Endothelial cell of umbilical vein (primary cell): ENCODE measurements around the gene SFMBT2.

Source experiments
- CTCF ChIP-seq, 2 donors: IDR thresholded peaks; 1 replicate in 1 of 2; 2 replicates in 1 of 2; pipeline ENCODE4 v1.5.1; 2011; ENCODE audit warnings: low read length in 2 of 2, mild to moderate bottlenecking in 2 of 2, moderate library complexity in 2 of 2, control low read depth in 1 of 2, inconsistent platforms in 1 of 2, low read depth in 1 of 2; ENCODE audit not compliant: insufficient read depth in 1 of 2; ENCODE audit errors: extremely low read depth in 1 of 2
- EZH2 ChIP-seq: IDR thresholded peaks from 2 replicates; pipeline ENCODE4 v1.6.1; 2012; ENCODE audit warnings: borderline replicate concordance, low read depth, mild to moderate bottlenecking, moderate library complexity, low read length, inconsistent platforms; ENCODE audit not compliant: severe bottlenecking
- FOS ChIP-seq: IDR thresholded peaks from 2 replicates; pipeline ENCODE4 v1.6.1; 2011; ENCODE audit warnings: mild to moderate bottlenecking, low read length, moderate library complexity, borderline replicate concordance; ENCODE audit not compliant: insufficient read depth
- GATA2 ChIP-seq: IDR thresholded peaks from 2 replicates; pipeline ENCODE4 v1.7.0; 2011; ENCODE audit warnings: low read depth, mild to moderate bottlenecking, moderate library complexity, mixed read lengths, low read length; ENCODE audit not compliant: insufficient read length, insufficient read depth
- JUN ChIP-seq: IDR thresholded peaks from 2 replicates; pipeline ENCODE4 v1.6.1; 2011; ENCODE audit warnings: borderline replicate concordance, low read depth; ENCODE audit not compliant: insufficient read length, insufficient read depth
- MAX ChIP-seq: IDR thresholded peaks from 2 replicates; pipeline ENCODE4 v1.6.1; 2011; ENCODE audit not compliant: insufficient read depth, insufficient read length
- MYC ChIP-seq: IDR thresholded peaks from one replicate; pipeline ENCODE4 v1.6.1; 2011; ENCODE audit warnings: mild to moderate bottlenecking, low read depth, low read length
- POLR2A ChIP-seq: IDR thresholded peaks from 2 replicates; pipeline ENCODE4 v1.6.1; 2012; ENCODE audit warnings: low read depth, mild to moderate bottlenecking, control low read depth, low read length
- POLR2AphosphoS5 ChIP-seq: IDR thresholded peaks from 2 replicates; pipeline ENCODE4 v1.6.1; 2012; ENCODE audit warnings: low read depth, mild to moderate bottlenecking, control low read depth, low read length, moderate library complexity; ENCODE audit not compliant: insufficient read depth

GRCh38 chr10:7320072-7320471, 90.8 kb downstream of the SFMBT2 start:
- TF ChIP-seq GATA2, result no peak
- TF ChIP-seq CTCF (IDR thresholded peaks at IDR 0.05; ENCODE audit: extremely low read depth in 1 of 2, insufficient read depth in 1 of 2, low read depth in 1 of 2, low read length in 2 of 2), result no peak
- TF ChIP-seq MAX, result no peak
- TF ChIP-seq POLR2A, result no peak
- no peak for TF ChIP-seq POLR2AphosphoS5
- TF ChIP-seq JUN, result no peak
- TF ChIP-seq EZH2, result no peak
- TF ChIP-seq MYC, result no peak
- TF ChIP-seq FOS, result no peak
